ENCODE measurements around the gene USP49. TPM values are rescaled to one million over a fixed set of nuclear protein-coding genes. Genes with fewer than 3 reads are reported as not detected.

USP49 gene
- total RNA-seq, 1 donor from 2014 or later = 6.4 TPM

- intact Hi-C loops (cut with micrococcal nuclease) = loop anchor here (5.0 to 10.0 kb wide), 2 partner anchors 667 to 1390 kb away; partner anchors contain the start of genes SRF and TRERF1
Observed at GRCh38 chr6:41785254-41785653, 109.9 kb downstream of the USP49 start.

GRCh38 chr6:41784581-41785171, 110.5 kb downstream of the USP49 start:
- intact Hi-C loops (cut with micrococcal nuclease) = loop anchor here (5.0 to 10.0 kb wide), 2 partner anchors 668 to 1390 kb away; partner anchors contain the start of genes SRF and TRERF1

- intact Hi-C loops (cut with micrococcal nuclease) = loop anchor here (10.0 kb wide), 1 partner anchor 1392 kb away; the partner anchor contains the start of gene SRF
Observed at GRCh38 chr6:41783106-41783780, 111.9 kb downstream of the USP49 start.

- intact Hi-C loops (cut with micrococcal nuclease) = loop anchor here (2.0 to 10.0 kb wide), 2 partner anchors 75 to 1393 kb away; partner anchors contain the start of gene SRF
Observed at GRCh38 chr6:41781366-41781730, 113.8 kb downstream of the USP49 start.

GRCh38 chr6:41780551-41781365, 114.4 kb downstream of the USP49 start, which contains the start of gene PRICKLE4:
Gene PRICKLE4, plus strand, starts transcription at chr6:41780782. Its CDS starts 2,692 bp downstream, at chr6:41783474.
- intact Hi-C loops (cut with micrococcal nuclease) = loop anchor here (1.0 to 10.0 kb wide), 11 partner anchors 45 to 1394 kb away; partner anchors contain the start of genes FOXP4, MRPS10, SRF and TAF8

GRCh38 chr6:41779788-41780550, 115.2 kb downstream of the USP49 start, which contains the start of gene FRS3:
Gene FRS3, minus strand, starts transcription at chr6:41779900. Its CDS starts 2,913 bp downstream, at chr6:41776987.
- intact Hi-C loops (cut with micrococcal nuclease) = loop anchor here (1.0 to 10.0 kb wide), 12 partner anchors 7 to 1395 kb away; partner anchors contain the start of genes FOXP4, MRPS10, SRF and TAF8

- intact Hi-C loops (cut with micrococcal nuclease) = loop anchor here (1.0 kb wide), 1 partner anchor 8 kb away; the partner anchor contains the start of gene TOMM6
Observed at GRCh38 chr6:41779336-41779735, 115.8 kb downstream of the USP49 start.

- intact Hi-C loops (cut with micrococcal nuclease) = loop anchor here (1.0 kb wide), 1 partner anchor 8 kb away; the partner anchor contains the start of gene TOMM6
Observed at GRCh38 chr6:41778895-41779294, 116.3 kb downstream of the USP49 start.

GRCh38 chr6:41777551-41778285, 117.5 kb downstream of the USP49 start:
- intact Hi-C loops (cut with micrococcal nuclease) = no loop called here

- intact Hi-C loops (cut with micrococcal nuclease) = no loop called here
Observed at GRCh38 chr6:41775293-41775882, 119.8 kb downstream of the USP49 start.

GRCh38 chr6:41774841-41775240, 120.3 kb downstream of the USP49 start:
- intact Hi-C loops (cut with micrococcal nuclease) = no loop called here

GRCh38 chr6:41771058-41771983, 123.9 kb downstream of the USP49 start:
- intact Hi-C loops (cut with micrococcal nuclease) = no loop called here

GRCh38 chr6:41770381-41771057, 124.7 kb downstream of the USP49 start:
- intact Hi-C loops (cut with micrococcal nuclease) = no loop called here

- intact Hi-C loops (cut with micrococcal nuclease) = no loop called here
Observed at GRCh38 chr6:41769376-41769775, 125.8 kb downstream of the USP49 start.

- intact Hi-C loops (cut with micrococcal nuclease) = no loop called here
Observed at GRCh38 chr6:41768545-41769308, 126.4 kb downstream of the USP49 start.

GRCh38 chr6:41767112-41767833, 127.9 kb downstream of the USP49 start:
- intact Hi-C loops (cut with micrococcal nuclease) = no loop called here
